ENCODE data around the gene RELL1. TPM values are rescaled to one million over a fixed set of nuclear protein-coding genes. Genes with fewer than 3 reads are reported as not detected.

RELL1 gene
- total and polyA plus RNA-seq, 2 donors (not counting 1 experiment from before 2014, with no cell fraction given) = 0.64 to 3.2 TPM

GRCh38 chr4:37685823-37686372 is 278 bp downstream of the RELL1 start:
- peak overlapping the region; percentile 92 for H3K4me3 Mint-ChIP-seq
- DNase-seq (no peak), ATAC-seq (ENCODE audit: low read depth) (peak; percentile 1)
- Histone ChIP-seq H3K4me1 (ENCODE audit: control insufficient read depth in 2 of 2, insufficient read depth in 2 of 2, low read length in 2 of 2) (peaks cover 31% of the 10 kb centered on the region in 2 donors), H3K9me3 (ENCODE audit: control extremely low read depth in 1 of 3, control insufficient read depth in 2 of 3, insufficient read depth in 1 of 3, low read length in 2 of 3) (no peaks in the 10 kb centered on the region), H3K36me3 (replicated peaks in 1 of 2; ENCODE audit: control extremely low read depth in 1 of 2, control insufficient read depth in 1 of 2, extremely low read depth in 1 of 2, insufficient read depth in 2 of 2, low read length in 1 of 2) (no peaks in the 10 kb centered on the region), H3K79me2 (ENCODE audit: control insufficient read depth, insufficient read depth, low read length) (no peaks in the 10 kb centered on the region), H3K27ac (ENCODE audit: low read length in 2 of 2) (peak overlapping the region; percentile 4 to 70), H3K4me2 (replicated peaks; ENCODE audit: low read depth, low read length, poor library complexity, severe bottlenecking) (peak overlapping the region; percentile 99), H4K20me1 (ENCODE audit: control insufficient read depth, insufficient read depth, low read length, poor library complexity, severe bottlenecking) (peaks cover 6% of the 10 kb centered on the region), H3K4me3 (ENCODE audit: control extremely low read depth in 1 of 5, extremely low read depth in 1 of 5, insufficient read depth in 1 of 5, low read depth in 2 of 5, low read length in 4 of 5) (peak overlapping the region; percentile 66 to 86 (median 81)), H3K9ac (ENCODE audit: low read length) (peak overlapping the region; percentile 82), H2AFZ (ENCODE audit: insufficient read depth, low read depth, low read length, poor library complexity, severe bottlenecking) (peak overlapping the region; percentile 94), H3K27me3 (replicated peaks in 1 of 4; ENCODE audit: control extremely low read depth in 1 of 4, control insufficient read depth in 3 of 4, insufficient read depth in 4 of 4, low read length in 3 of 4) (peaks cover 0 to 12% (median 4%) of the 10 kb centered on the region in 4 experiments)
- peaks cover 10% of the 10 kb centered on the region for H3K27me3 Mint-ChIP-seq
- peak overlapping the region; percentile 64 for H3K27ac Mint-ChIP-seq
- ChIA-PET POLR2A (no interaction called here), CTCF (no interaction called here)
- no peaks in the 10 kb centered on the region for H3K9me3 Mint-ChIP-seq (ENCODE audit: insufficient read depth)
- intact Hi-C loops (cut with micrococcal nuclease) = loop anchor here (1.0 to 10.0 kb wide), 9 partner anchors 61 to 1441 kb away; partner anchors contain the start of genes ARAP2, KLF3 and PGM2
- no peak for TF ChIP-seq EZH2 (IDR thresholded peaks at IDR 0.05; ENCODE audit: borderline replicate concordance, insufficient read depth, low read depth, low read length, poor library complexity, severe bottlenecking)
- no peak for TF ChIP-seq CTCF (IDR thresholded peaks at IDR 0.05)
- H3K4me1 Mint-ChIP-seq = peaks cover 31% of the 10 kb centered on the region
- under 1% methylated on average over 75 of the region's 75 CpGs for WGBS (ENCODE audit: insufficient coverage)

DNA sequence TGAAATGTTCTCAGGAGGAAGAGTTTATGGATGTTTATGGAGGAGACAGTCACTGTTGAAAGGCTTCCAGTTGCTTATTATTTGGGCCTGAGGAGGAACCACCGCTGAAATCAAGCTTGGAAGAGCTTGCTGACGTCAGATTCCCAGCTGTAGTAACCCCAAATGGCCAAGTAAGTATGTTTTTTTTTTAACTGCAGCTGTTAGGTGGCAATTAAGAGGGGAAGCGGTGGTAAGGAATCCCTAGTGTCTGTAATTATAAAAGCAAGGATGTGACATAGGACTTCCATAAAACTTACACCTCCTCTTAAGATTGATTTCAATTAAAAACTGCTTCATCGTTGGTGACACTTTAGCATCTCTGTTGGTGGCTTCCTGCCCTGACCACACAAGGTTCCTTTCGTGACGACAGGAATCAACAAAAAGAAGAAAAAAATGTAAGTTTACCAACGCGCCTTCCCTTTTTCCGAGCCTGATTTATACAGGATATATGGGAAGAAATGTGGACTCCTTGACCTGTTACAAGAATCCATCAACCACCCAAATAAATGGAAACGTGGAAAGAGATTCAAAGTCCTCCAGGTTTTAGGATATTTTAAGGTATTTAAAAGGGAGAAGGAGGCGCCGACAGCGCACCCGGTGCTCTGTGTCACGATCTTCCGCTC is 884 bp downstream of the RELL1 start:
- Histone ChIP-seq H2AFZ (ENCODE audit: insufficient read depth, low read depth, low read length, poor library complexity, severe bottlenecking) (peak overlapping the region; percentile 94), H3K27me3 (replicated peaks in 1 of 4; ENCODE audit: control extremely low read depth in 1 of 4, control insufficient read depth in 3 of 4, insufficient read depth in 4 of 4, low read length in 3 of 4) (peaks cover 0 to 12% (median 4%) of the 10 kb centered on the region in 4 experiments), H4K20me1 (ENCODE audit: control insufficient read depth, insufficient read depth, low read length, poor library complexity, severe bottlenecking) (peaks cover 6% of the 10 kb centered on the region), H3K4me2 (replicated peaks; ENCODE audit: low read depth, low read length, poor library complexity, severe bottlenecking) (peak overlapping the region; percentile 99), H3K4me1 (ENCODE audit: control insufficient read depth in 2 of 2, insufficient read depth in 2 of 2, low read length in 2 of 2) (peaks cover 31% of the 10 kb centered on the region in 2 donors), H3K9me3 (ENCODE audit: control extremely low read depth in 1 of 3, control insufficient read depth in 2 of 3, insufficient read depth in 1 of 3, low read length in 2 of 3) (no peaks in the 10 kb centered on the region), H3K4me3 (ENCODE audit: control extremely low read depth in 1 of 5, extremely low read depth in 1 of 5, insufficient read depth in 1 of 5, low read depth in 2 of 5, low read length in 4 of 5) (peak overlapping the region; percentile 66 to 86 (median 81)), H3K36me3 (replicated peaks in 1 of 2; ENCODE audit: control extremely low read depth in 1 of 2, control insufficient read depth in 1 of 2, extremely low read depth in 1 of 2, insufficient read depth in 2 of 2, low read length in 1 of 2) (no peaks in the 10 kb centered on the region), H3K9ac (ENCODE audit: low read length) (peak overlapping the region; percentile 82), H3K79me2 (ENCODE audit: control insufficient read depth, insufficient read depth, low read length) (no peaks in the 10 kb centered on the region), H3K27ac (ENCODE audit: low read length in 2 of 2) (no peak overlapping the region)
- H3K27me3 Mint-ChIP-seq = peaks cover 10% of the 10 kb centered on the region
- no peak for ATAC-seq (ENCODE audit: low read depth)
- intact Hi-C loops (cut with micrococcal nuclease) = loop anchor here (5.0 to 10.0 kb wide), 7 partner anchors 62 to 1440 kb away; partner anchors contain the start of genes ARAP2 and KLF3
- H3K9me3 Mint-ChIP-seq (ENCODE audit: insufficient read depth) = no peaks in the 10 kb centered on the region
- H3K4me3 Mint-ChIP-seq = peak overlapping the region; percentile 87
- peak; percentile 66 for DNase-seq
- peak overlapping the region; percentile 64 for H3K27ac Mint-ChIP-seq
- CTCF ChIA-PET = no interaction called here
- TF ChIP-seq EZH2 (IDR thresholded peaks at IDR 0.05; ENCODE audit: borderline replicate concordance, insufficient read depth, low read depth, low read length, poor library complexity, severe bottlenecking) = no peak
- TF ChIP-seq CTCF (IDR thresholded peaks at IDR 0.05) = no peak
- peaks cover 31% of the 10 kb centered on the region for H3K4me1 Mint-ChIP-seq
- under 1% methylated on average over 9 of the region's 16 CpGs for WGBS (ENCODE audit: insufficient coverage)
- POLR2A ChIA-PET = no interaction called here

Measured in B cell (primary cell).